ENCODE measurements around the gene PELI3.
A peak's percentile ranks its signal among the peaks of the same experiment; 100 is the strongest.

Gene PELI3

DNA sequence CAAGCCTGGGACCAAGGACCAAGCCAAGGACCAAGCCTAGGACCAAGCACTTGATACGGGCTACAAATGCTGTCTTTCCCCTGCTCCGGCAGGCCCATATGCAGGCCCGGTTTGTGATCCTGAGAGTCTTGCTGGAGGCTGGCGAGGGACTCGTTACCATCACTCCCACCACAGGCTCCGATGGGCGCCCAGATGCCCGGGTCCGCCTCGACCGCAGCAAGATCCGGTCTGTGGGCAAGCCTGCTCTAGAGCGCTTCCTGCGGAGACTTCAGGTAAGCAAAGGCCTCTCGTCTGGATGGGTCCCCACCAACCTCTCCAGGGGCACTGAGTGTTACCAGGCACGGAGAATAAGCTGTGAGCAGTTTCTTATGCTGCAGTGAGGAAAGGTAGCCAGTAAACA is 30.5 kb downstream of the PELI3 start:
- Histone ChIP-seq H3K9me3 (ENCODE audit: severe bottlenecking) (no peaks in the 10 kb centered on the region), H3K4me3 (ENCODE audit: severe bottlenecking) (no peak overlapping the region), H3K27me3 (ENCODE audit: insufficient read depth, poor library complexity, severe bottlenecking) (no peaks in the 10 kb centered on the region), H3K27ac (ENCODE audit: poor library complexity, severe bottlenecking) (no peak overlapping the region), H3K4me1 (ENCODE audit: insufficient read depth, poor library complexity, severe bottlenecking) (no peaks in the 10 kb centered on the region), H3K36me3 (ENCODE audit: low read depth) (peaks cover 9% of the 10 kb centered on the region)
- ATAC-seq (ENCODE audit: low read depth) (no peak), DNase-seq (ENCODE audit: low spot score) (no peak)
- TF ChIP-seq, protein P1, sequence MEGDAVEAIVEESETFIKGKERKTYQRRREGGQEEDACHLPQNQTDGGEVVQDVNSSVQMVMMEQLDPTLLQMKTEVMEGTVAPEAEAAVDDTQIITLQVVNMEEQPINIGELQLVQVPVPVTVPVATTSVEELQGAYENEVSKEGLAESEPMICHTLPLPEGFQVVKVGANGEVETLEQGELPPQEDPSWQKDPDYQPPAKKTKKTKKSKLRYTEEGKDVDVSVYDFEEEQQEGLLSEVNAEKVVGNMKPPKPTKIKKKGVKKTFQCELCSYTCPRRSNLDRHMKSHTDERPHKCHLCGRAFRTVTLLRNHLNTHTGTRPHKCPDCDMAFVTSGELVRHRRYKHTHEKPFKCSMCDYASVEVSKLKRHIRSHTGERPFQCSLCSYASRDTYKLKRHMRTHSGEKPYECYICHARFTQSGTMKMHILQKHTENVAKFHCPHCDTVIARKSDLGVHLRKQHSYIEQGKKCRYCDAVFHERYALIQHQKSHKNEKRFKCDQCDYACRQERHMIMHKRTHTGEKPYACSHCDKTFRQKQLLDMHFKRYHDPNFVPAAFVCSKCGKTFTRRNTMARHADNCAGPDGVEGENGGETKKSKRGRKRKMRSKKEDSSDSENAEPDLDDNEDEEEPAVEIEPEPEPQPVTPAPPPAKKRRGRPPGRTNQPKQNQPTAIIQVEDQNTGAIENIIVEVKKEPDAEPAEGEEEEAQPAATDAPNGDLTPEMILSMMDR (IDR thresholded peaks at IDR 0.05; ENCODE audit: poor library complexity, severe bottlenecking), result no peak

DNA sequence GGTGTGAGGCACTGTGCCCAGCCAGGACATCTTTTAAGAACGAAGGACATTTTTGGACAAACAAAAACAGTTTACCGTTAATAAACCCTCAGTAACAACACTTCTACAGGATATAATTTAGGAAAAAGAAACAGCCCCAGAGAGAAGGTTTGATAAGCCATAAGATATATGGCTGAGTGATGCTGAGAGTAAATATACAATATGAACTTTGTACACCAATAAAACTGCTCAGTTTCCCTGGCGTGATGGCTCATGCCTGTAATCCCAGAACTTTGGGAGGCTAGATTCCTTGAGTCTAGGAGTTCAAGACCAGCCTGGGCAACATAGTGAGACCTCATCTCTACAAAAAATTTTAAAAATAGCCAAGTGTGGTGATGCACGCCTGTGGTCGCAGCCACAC is 31.8 kb downstream of the PELI3 start:
- TF ChIP-seq, protein P1 (IDR thresholded peaks at IDR 0.05; ENCODE audit: poor library complexity, severe bottlenecking), result no peak
- no peaks in the 10 kb centered on the region for H3K4me1 ChIP-seq (ENCODE audit: insufficient read depth, poor library complexity, severe bottlenecking)
- H3K27me3 ChIP-seq (ENCODE audit: insufficient read depth, poor library complexity, severe bottlenecking), result no peaks in the 10 kb centered on the region
- no peak overlapping the region for H3K27ac ChIP-seq (ENCODE audit: poor library complexity, severe bottlenecking)
- peaks cover 9% of the 10 kb centered on the region for H3K36me3 ChIP-seq (ENCODE audit: low read depth)
- no peaks in the 10 kb centered on the region for H3K9me3 ChIP-seq (ENCODE audit: severe bottlenecking)
- no peak overlapping the region for H3K4me3 ChIP-seq (ENCODE audit: severe bottlenecking)
- ATAC-seq (ENCODE audit: low read depth), result no peak
- no peak for DNase-seq (ENCODE audit: low spot score)

DNA sequence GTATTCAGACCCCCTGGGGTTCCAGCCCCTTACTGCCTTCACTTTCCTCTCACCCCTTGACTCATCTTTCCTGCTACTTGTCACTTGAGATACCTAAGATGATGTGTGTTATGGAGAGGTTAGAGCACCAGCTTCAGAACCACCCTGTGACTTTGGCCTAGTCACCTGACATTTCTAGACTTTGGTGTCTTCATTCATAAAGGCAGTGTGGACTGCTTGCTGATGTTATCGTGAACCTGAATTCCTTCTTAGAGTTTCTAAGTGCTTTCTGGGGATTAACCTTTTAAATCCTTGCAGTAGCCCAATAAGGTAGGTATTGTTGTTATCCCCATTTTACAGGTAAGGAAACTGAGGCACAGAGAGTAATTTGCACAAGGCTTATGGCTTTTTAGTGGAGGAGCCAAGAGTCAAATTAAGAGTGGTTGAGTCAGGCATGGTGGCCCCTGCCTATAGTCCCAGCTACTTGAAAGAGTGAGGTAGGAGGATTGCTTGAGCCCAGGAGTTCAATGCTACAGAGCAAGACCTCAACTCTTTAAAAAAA is 38.6 kb downstream of the PELI3 start:
- H3K4me1 ChIP-seq (ENCODE audit: insufficient read depth, poor library complexity, severe bottlenecking), result no peaks in the 10 kb centered on the region
- ATAC-seq (ENCODE audit: low read depth) (no peak), DNase-seq (ENCODE audit: low spot score) (no peak)
- H3K4me3 ChIP-seq (ENCODE audit: severe bottlenecking), result no peak overlapping the region
- TF ChIP-seq, protein P1 (IDR thresholded peaks at IDR 0.05; ENCODE audit: poor library complexity, severe bottlenecking), result no peak
- no peaks in the 10 kb centered on the region for H3K27me3 ChIP-seq (ENCODE audit: insufficient read depth, poor library complexity, severe bottlenecking)
- no peaks in the 10 kb centered on the region for H3K36me3 ChIP-seq (ENCODE audit: low read depth)
- H3K27ac ChIP-seq (ENCODE audit: poor library complexity, severe bottlenecking), result no peak overlapping the region
- no peaks in the 10 kb centered on the region for H3K9me3 ChIP-seq (ENCODE audit: severe bottlenecking)

DNA sequence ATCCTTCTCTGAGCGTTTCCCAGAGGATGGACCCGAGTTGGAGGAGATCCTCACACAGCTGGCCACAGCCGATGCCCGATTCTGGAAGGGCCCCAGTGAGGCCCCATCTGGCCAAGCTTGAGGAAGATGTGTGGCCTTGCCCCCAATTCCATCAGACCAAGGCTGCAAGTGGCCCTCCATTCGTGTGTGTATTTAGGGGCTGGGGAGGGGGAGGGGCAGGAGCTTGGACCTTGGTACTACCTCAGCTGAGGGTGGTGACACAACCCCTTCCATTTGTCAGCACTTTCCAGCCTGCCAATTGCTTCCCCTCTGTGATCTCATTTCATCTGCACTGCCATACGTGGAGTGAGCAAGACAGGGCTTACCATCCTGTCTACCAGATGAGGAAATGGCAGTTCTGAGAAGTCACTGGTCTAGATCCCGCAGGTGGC is 42.4 kb downstream of the PELI3 start:
- Histone ChIP-seq H3K4me1 (ENCODE audit: insufficient read depth, poor library complexity, severe bottlenecking) (no peaks in the 10 kb centered on the region), H3K4me3 (ENCODE audit: severe bottlenecking) (no peak overlapping the region), H3K9me3 (ENCODE audit: severe bottlenecking) (no peaks in the 10 kb centered on the region), H3K36me3 (ENCODE audit: low read depth) (peaks cover 10% of the 10 kb centered on the region), H3K27ac (ENCODE audit: poor library complexity, severe bottlenecking) (no peak overlapping the region), H3K27me3 (ENCODE audit: insufficient read depth, poor library complexity, severe bottlenecking) (no peaks in the 10 kb centered on the region)
- ATAC-seq (ENCODE audit: low read depth) (no peak), DNase-seq (ENCODE audit: low spot score) (no peak)
- TF ChIP-seq, protein P1 (IDR thresholded peaks at IDR 0.05; ENCODE audit: poor library complexity, severe bottlenecking), result no peak

DNA sequence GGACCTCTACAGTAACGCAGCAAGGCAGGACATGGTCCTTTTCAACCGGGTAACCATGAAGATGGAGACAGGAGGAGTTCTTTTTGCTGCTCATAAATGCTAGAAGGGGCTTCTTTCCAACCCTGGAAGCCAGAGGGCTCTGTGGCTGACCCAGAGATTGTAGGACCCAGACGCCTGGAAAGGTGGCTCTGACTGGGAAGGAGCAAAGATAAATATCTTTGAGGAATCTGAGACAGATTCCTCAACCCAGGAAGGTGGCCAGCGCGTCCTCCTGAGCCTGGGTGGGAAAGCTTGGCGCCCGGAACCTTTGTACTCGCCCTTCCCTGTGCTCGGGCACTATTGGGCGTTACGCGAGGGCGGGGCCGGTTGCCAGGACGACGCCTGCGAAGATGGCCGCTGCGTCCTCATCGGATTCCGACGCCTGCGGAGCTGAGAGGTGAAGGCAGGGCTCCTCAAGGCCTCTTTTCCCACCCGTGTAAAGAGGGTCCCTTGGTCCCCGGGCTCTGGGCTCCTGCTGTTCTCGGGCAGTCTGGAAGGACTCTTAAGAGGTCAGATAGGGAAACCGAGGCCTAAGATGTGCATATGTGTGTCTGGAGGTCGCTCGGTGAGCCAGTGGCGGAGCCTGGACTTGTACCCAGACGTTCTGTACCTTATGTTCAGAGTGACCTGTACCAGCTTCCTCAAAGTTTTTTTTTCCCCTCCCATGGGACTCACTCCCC is 43.7 kb downstream of the PELI3 start, which contains the start of gene BBS1:
Gene BBS1 (plus strand): TSS at position 365 of the 719 bp plus-strand sequence. CDS start 25 bp downstream, at position 390.
- H3K4me1 ChIP-seq (ENCODE audit: insufficient read depth, poor library complexity, severe bottlenecking), result no peaks in the 10 kb centered on the region
- no peaks in the 10 kb centered on the region for H3K27me3 ChIP-seq (ENCODE audit: insufficient read depth, poor library complexity, severe bottlenecking)
- peaks cover 10% of the 10 kb centered on the region for H3K36me3 ChIP-seq (ENCODE audit: low read depth)
- H3K9me3 ChIP-seq (ENCODE audit: severe bottlenecking), result no peaks in the 10 kb centered on the region
- H3K27ac ChIP-seq (ENCODE audit: poor library complexity, severe bottlenecking), result no peak within 1 kb of the TSS
- DNase-seq (ENCODE audit: low spot score) (no peak), ATAC-seq (ENCODE audit: low read depth) (peak; percentile 99)
- TF ChIP-seq, protein P1 (IDR thresholded peaks at IDR 0.05; ENCODE audit: poor library complexity, severe bottlenecking), result no peak
- H3K4me3 ChIP-seq (ENCODE audit: severe bottlenecking), result peak within 1 kb of the TSS; percentile 77

Data from RWPE2 (cell line).